Stimulated activated CD8-positive, alpha-beta memory T cell treated with anti-CD3 and anti-CD28 coated beads, Interleukin-2, amount 100 ng/mL, for 1 hour (primary cell): Measurements from ENCODE around the gene PARD3B.

Experiments used
- DNase-seq, 2 donors: peaks; one replicate each; pipeline ENCODE4 v3.0.0-alpha.2; 2020; ENCODE audit warnings: low read depth in 2 of 2

Gene PARD3B

GRCh38 chr2:204750389-204750788 lies 205.1 kb downstream of the PARD3B start:
- DNase-seq = no peak

GRCh38 chr2:204751472-204751871 lies 206.2 kb downstream of the PARD3B start:
- DNase-seq = no peak

GRCh38 chr2:204753841-204754240 lies 208.6 kb downstream of the PARD3B start:
- no peak for DNase-seq

- no peak for DNase-seq
Observed at GRCh38 chr2:204754898-204755297, 209.6 kb downstream of the PARD3B start.

- DNase-seq = no peak
Observed at GRCh38 chr2:204763974-204764703, 218.9 kb downstream of the PARD3B start.

GRCh38 chr2:204770735-204771134 lies 225.5 kb downstream of the PARD3B start:
- DNase-seq = no peak

GRCh38 chr2:204771721-204772120 lies 226.4 kb downstream of the PARD3B start:
- DNase-seq = no peak

GRCh38 chr2:204772546-204772945 lies 227.3 kb downstream of the PARD3B start:
- no peak for DNase-seq

- no peak for DNase-seq
Observed at GRCh38 chr2:204775766-204776165, 230.5 kb downstream of the PARD3B start.

- no peak for DNase-seq
Observed at GRCh38 chr2:204776781-204777559, 231.7 kb downstream of the PARD3B start.

- no peak for DNase-seq
Observed at GRCh38 chr2:204779771-204780170, 234.5 kb downstream of the PARD3B start.

- DNase-seq = no peak
Observed at GRCh38 chr2:204781941-204782340, 236.7 kb downstream of the PARD3B start.

- DNase-seq = no peak
Observed at GRCh38 chr2:204790076-204790475, 244.8 kb downstream of the PARD3B start.

GRCh38 chr2:204791230-204791629 lies 246.0 kb downstream of the PARD3B start:
- DNase-seq = no peak

GRCh38 chr2:204794624-204795023 lies 249.3 kb downstream of the PARD3B start:
- no peak for DNase-seq

- DNase-seq = no peak
Observed at GRCh38 chr2:204795156-204795555, 249.9 kb downstream of the PARD3B start.

GRCh38 chr2:204796581-204796980 lies 251.3 kb downstream of the PARD3B start:
- no peak for DNase-seq

GRCh38 chr2:204799791-204800190 lies 254.5 kb downstream of the PARD3B start:
- DNase-seq = no peak

GRCh38 chr2:204808494-204808893 lies 263.2 kb downstream of the PARD3B start:
- DNase-seq = no peak

- no peak for DNase-seq
Observed at GRCh38 chr2:204824751-204825453, 279.6 kb downstream of the PARD3B start.

GRCh38 chr2:204825681-204826080 lies 280.4 kb downstream of the PARD3B start:
- no peak for DNase-seq
